HG03280 (cell line): Measurements from ENCODE around the gene ARHGDIB.

Experiments used
- ATAC-seq: cut with Tn5 transposase; IDR thresholded peaks from one replicate; pipeline ENCODE4 v1.9.1; 2021; ENCODE audit warnings: mild to moderate bottlenecking, moderate library complexity; ENCODE audit not compliant: unreplicated experiment

ARHGDIB gene

DNA sequence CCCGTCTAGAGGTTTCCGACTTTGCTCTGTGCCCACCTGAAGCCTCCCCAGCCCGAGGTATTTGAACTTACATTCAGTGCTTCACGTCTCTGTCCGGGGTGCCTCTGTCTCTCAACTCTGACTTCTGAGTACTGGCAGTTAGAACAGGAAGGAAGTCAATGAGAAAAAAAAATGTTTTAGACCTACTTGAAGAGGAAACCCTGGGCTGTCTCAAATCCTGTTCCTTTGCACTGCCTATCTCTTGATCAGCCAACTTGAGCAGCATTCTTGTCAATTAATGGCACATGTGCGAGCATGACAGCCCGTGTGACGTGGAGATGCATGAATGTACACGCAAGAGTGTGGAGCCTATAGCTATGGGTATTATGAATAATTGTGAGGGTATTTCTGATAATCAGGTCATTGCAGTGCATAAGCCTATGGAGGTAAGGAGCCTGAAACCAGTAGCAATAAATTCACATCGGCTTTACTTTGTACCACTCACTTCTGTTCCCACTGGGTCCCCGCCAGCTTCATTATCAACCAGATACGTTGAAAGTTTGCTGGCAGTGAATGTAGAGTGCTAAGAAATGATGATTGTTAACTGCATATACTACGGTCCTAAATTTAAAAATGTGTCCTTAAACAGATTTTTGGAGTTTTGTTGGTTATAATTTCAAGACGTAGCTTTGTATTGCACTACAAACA, at the start of gene ARHGDIB:
Gene ARHGDIB, minus strand, starts transcription at position 136 of the 687 bp plus-strand sequence. CDS start 10,889 bp downstream, outside the sequence.
- ATAC-seq: peak; percentile 60

DNA sequence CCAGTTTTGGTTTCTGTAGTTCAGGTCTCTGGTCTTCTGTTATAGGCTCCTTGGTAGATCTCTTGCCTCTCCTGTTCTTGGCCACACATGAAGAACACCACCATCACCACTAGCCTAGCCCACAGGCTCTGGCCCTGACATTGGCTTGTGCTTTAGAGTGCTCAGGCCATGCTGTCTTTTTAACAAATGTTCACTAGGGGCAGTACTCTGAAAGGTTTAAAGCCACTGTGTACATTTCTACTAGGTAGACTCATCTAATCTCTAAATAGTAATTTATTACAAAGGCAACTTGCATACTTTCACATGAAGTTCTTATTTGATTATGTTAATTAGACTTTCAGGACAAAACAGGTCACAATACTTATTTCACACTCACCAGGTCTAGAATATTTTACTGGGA, 49.8 kb upstream of the ARHGDIB start:
- ATAC-seq: peak; percentile 59

DNA sequence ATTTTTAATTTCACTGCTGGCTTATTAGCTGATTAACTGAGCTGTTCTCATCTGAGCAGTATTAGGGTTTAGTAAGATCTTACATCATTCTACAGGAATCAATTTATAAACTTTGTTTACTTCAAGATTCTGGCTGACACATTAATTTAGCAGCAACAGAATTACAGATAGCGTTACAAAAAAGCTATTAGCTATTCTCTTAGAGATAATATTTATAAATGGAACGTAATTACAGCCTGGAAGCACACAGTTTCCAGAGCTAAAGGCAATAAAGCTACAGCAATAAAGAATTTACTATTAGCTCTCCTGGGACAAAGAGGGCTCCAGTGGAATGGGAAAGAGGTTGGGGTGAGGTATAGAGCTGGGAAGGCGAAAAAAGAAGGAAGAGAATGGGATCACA, 46.1 kb upstream of the ARHGDIB start:
- no peak for ATAC-seq

DNA sequence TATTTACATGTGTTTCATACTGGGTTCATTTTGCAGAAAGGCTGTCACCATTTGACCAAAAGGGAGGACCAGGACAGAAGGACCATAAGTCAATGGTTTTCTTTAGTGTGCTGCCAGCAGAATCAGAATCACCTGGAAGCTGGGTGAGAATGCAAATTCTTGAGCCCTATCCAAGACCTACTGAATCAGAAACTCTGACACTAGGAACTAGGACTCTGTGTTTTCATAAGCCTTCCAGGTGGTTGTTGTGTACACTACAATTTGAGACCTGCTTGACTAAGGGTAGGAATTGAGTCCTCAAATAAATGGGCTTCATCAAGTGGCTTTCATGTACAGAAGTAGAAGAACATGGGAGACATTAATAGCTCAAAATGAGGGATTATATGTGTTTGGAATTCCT, 43.7 kb upstream of the ARHGDIB start:
- no peak for ATAC-seq

DNA sequence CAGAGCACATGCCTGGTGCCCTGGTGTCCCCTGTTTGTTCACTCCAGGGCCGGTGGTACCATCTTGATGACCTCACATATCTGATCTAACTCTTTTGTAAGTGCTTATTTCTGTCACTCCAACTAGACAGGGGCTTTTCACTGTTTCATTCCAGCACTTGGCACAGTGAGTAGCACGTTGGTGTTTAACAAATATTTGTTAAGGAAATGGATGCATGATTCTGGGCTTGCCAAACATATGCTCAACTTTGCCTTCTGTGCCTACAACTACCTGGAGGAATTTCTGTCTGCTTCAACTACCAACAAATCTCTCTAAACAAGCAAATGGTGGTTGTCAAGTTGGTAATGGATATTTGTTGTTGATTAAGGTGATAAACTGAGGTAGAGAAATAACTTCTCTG, 43.0 kb upstream of the ARHGDIB start:
- ATAC-seq: no peak

DNA sequence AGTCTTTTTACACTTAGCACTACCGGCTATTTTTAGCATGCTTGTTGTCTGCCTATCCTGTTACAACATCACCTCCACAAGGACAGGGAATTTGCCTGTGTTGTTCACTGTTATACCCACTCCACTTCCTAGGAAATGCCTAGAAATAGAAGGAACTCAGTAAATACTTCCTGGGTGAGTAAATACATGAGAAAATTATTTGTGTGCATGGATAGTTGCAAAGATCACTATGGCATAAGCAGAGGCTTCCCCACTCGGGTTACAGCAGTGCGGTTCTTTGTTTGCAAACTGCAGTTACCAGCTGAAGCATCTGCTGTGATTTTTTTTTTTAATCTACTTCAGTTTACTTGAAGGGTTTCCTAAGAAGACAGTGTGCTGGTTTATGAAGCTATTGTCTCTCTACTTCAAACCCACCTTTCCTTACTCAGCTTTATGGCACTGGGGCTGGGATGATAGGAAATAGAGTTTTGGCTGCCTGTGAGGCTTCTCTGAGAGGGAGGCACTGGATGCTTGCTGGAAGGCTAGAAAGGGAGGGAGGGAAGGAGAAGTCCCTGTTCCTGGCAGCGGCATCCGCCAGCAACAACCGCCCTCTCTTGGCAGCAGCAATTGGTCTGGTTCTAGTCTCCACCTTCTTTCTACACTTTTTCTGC, 40.5 kb upstream of the ARHGDIB start:
- no peak for ATAC-seq

DNA sequence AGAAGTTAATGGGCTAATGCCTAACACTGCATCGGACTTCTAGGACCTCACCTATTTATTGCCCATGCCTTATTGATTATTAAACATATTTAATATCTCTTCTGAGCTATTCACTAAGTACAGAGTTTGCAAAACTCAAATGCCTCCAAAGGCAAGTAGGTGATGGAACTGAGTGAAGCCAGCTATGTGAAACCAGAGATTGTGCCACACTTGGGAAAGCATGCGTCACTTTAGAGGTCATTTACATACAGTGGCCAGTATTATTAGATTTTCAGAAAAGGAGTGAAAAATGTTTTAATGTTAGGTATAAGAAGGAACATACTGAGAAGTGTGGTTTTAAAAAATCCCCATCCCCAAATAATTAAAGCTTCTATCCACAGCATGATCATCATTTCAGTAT, 39.2 kb upstream of the ARHGDIB start:
- ATAC-seq: no peak

DNA sequence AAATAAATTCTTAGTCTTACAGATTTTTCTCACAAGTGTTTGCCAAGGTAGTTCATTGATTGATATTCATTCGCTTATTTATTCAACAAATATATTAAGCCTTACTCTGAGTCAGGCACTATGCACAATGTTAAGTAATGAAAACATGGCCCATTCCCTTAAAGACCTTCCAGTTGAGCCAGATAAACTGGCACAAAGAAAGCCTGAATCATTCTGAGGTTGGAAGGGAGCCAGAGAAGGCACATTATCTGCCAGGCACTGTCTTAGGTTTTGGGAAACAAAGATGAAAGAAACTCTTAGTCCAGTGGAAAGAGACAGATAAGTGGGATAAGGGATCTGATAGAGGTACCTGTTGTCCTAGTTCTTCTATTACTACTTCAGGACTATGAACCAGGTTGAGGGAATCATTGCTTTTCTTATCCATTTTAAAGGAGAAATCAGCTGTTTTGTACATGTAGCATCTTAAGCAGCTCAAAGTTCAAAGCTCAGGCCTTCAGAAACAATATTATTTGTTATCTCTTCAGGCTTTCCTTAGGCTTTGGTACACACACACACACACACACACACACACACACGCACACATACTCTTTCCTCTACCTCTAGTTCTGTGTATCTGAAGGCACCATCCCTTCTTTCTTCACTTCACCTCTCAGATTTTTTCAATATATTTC, 38.4 kb upstream of the ARHGDIB start:
- ATAC-seq: no peak

DNA sequence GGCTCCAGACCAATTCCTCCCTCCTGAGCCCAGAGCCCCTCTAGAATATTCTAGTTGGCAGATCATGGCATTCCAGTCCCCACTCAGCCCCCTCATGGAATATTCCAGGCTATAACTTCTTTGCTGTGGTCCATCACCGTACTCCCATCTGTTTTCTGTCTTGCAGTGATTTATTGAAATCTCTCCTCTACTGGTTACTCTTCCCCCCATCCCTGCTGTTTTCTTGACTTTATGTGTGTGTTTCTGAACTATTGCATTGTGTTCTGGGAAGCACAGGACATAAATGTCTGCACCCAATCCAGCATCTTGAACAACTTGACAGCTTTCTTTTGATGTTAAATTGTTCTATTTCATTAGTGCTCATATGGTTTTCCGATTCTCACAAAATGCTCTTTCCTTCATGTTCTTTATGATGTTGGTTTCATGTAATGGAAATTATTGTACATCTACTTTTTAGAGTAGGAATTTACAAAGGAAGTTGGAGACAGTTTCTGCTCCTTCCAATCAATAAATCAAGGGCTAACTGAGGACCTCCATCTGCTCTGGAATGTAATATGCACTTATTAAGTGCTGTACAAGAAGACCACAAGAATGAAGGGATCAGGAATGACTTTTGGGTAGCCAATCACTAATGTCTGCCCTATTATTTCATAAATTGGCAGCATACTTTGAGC, 37.8 kb upstream of the ARHGDIB start:
- ATAC-seq: no peak

DNA sequence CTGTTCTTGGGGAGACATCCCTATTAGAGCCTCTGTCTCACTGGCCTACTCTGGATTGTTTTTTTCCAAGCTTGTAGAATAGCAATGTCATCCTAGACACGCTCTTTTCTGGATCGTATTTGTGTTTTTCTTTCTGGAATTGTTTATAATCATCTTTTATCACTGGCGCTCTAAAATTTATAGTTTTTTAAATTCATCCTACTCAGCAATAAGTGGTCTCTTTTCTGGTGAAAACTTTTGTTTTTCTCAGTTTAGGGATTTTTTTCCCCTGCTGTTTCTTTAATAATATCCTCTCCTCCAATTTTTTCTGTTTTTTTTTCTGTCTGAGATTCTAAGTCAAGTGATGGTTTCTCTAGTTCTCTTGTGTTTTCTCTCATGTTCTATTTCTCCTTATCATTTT, 36.6 kb upstream of the ARHGDIB start:
- ATAC-seq: no peak

DNA sequence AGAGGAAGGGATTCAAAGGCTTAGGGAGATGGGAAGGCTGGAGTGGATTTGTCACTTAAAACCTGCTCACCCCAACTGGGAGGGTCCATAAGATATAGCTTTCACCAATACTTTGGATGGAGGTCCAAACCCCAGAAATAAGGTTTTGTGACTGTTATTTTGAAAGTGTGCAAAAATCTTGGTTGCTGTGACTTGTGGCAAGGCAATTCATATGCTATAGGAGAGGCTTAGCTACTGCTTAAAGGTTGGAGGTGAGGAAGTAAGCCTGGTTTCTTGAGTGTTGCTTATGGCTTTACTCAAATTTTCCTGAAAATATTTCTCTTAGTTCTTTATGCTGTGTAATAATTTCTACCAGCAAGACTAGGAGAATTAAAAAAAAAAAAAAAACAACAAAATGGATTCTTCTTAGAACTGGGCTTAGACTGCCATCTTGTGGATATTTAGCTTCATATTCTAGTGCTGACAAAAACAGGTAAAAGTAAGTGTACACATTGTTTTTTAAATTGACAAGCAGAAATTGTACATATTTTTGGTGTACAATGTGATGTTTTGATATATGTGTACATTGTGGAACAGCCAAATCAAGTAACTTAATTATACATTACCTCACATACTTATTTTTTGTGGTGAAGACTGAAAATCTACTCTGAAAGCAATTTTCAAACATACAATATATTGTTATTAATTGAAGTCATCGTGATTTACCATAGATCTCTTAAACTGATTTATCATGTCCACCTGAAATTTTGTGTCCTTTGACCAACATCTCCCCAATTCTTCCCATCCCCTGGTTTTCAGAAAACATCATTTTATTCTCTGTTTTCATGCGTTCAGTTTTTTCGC, 34.4 kb upstream of the ARHGDIB start:
- no peak for ATAC-seq

DNA sequence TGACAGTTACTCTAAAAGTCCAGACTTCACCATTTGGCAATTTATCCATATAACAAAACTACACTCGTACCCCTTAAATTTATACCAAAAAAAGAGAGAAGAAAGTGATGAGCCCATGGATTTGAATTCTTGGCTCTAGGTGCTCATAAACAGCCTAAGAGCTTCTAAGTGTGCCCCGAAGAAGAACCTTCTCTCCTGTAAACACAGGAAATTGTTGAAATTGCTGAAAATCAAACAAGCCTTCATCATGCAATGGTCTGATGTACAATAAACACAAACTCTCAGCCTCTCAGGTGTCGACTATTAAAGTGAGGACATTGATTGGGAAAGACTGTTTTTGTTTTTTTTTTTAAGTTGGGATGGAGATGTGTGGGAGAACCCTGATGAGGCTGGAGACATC, 33.2 kb upstream of the ARHGDIB start:
- ATAC-seq: no peak

DNA sequence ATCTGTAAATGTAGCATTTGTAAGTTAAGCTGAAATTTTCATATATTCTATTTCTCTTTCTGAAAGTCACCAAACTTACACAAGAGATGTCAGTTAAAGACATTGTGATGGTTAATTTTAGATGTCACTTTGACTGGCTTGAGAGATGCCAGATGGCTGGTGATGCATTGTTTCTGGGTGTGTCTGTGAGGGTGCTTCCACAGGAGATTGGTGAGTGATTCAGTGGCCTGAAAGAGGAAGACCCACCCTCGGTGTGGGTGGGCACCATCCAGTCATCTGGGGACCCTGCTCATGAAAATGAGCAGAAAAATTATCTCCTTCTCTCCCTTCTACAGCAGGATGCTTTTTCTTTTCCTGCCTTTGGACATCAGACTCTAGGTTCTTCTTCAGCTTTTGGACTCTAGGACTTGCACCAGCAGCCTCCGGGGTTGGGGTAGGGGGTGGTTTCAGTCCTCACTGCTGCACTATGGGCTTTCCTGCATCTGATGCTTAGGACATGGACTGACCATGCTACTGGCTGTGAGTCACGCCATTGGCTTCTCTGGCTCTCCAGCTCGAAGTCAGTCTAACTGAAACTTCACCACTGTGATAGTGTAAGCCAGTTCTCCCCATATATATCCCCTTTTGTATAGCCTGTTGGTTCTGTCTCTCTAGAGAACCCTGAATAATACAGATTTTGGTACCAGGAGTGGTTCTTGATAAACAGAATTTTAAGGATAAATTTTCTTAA, 32.3 kb upstream of the ARHGDIB start:
- no peak for ATAC-seq

DNA sequence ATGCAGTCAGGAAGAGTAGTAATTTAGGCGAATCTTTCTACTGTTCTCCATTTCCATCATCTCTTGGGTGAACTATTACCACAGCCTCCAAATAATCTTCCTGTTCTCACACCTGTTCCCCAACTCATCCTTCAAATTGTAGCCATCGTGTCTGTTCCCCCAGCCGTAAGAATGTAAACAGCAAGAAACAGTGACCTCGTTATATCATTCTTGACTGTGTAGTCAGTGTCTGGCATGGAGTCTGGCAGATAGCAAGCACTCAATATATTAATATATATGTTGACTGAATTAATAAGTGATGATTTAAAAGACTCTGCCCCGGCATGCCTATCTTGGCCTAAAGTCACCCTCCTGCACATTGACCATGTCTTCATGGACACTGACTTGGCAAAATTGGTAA, 31.7 kb upstream of the ARHGDIB start:
- no peak for ATAC-seq

DNA sequence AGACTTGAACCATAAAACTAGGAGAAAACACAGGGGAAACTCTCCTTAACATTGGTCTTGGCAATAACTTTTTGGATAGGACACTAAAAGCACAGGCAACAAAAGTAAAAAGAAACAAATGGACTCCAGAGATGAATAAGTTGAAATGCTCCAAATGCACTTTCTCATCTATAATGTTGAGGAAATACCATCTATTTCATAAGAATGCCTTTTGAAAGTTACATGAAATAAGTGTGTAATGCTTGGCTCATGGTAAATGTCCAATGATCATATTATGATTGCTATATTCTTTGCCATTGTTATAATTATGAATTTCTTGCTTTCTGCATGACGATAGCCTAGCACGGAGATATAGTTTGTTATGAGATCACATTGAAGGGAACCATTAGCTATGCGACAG, 31.3 kb upstream of the ARHGDIB start:
- ATAC-seq: no peak

DNA sequence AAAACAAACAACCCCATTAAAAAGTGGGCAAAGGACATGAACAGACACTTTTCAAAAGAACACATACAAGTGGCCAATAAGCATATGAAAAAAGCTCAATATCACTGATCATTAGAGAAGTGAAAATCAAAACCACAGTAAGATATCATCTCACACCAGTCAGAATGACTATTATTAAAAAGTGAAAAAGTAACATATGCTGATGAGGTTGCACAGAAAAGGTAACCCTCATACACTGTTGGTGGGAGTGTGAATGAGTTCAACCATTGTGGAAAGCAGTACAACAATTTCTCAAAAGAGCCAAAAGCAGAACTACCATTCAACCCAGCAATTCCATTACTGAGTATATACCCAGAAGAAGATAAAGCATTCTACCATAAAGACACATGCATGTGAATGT, 29.7 kb upstream of the ARHGDIB start:
- no peak for ATAC-seq

DNA sequence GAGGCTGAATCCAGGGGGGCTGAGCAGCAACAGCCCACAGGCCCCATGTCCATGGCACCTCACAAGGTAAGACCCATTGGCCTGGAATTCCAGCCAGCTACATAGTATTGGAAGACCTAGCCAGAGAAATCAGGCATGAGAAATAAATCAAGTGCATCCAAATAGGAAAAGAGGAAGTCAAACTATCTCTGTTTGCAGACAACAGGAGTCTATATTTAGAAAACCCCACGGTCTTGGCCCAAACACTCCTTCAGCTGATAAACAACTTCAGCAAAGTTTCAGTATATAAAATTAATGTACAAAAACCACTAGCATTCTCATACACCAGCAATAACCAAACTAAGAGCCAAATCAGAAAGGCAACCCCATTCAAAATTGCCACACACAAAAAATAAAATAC, 28.4 kb upstream of the ARHGDIB start:
- ATAC-seq: peak; percentile 43

DNA sequence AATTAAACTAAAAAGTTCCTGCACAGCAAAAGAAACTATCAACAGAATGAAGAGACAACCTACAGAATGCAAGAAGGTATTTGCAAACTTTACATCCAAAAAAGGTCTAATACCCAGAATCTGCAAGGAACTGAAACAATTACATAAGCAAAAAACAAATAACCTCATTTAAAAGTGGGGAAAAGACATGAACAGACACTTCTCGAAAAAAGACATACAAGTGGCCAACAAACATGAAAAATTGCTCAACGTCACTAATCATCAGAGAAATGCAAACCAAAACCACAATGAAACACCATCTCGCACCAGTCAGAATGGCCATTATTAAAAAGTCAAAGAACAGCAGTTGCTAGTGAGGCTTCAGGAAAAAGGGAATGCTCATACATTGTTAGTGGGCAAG, 26.6 kb upstream of the ARHGDIB start:
- ATAC-seq: no peak

DNA sequence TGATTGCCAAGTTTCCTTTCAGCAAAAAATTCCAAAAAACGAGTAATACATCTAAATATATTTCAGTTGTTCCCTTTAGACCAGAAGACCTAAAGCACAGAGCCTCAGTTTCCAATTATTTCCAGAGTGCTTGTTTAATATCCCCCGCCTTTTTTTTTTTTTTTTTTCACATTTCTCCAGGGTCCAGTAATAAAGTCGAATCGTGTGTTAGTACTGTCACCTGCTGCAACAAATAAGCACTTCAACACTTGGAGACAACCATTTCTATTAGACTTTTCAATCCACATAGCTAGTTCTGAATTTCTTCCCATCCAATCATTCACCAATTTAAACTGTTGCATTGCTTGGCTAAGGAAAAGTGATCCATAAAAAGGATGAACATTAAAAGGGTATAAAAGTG, 25.0 kb upstream of the ARHGDIB start:
- ATAC-seq: no peak

DNA sequence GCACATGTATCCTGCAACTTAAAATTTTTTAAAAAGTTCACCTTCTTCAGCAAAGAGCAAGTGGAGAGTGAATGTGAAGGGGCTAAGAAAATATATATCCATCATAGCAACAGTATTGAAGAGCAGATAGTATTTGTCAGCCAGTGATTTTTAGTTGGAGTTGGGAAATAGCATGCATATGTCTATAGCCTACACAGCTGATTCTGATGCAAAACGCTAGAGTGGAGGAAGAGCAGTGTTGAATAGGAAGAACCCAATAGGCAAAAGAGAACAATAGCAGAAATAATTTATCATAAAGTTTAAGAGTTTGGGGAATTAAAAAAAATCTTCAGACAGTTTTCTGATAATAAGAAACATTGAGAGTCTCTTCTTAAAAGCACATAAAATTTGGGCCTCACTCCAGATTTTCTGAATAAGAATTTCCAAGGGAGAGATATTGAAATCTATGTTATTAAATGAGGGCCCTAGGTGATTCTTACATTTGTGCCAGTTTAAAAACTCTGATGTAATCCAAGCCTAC, 23.4 kb upstream of the ARHGDIB start:
- ATAC-seq: no peak
